Peyer's patch (tissue), 4 donors: ENCODE measurements around the gene DLK1.

Experiments used
- CTCF ChIP-seq, 6 experiments: fragments of 450-650 bp in 4 of 6; fragments of 200-600 bp in 2 of 6; sonication (generic) in 1 of 6; IDR thresholded peaks; one replicate each; pipeline ENCODE4 v1.5.1; 2017 to 2019; ENCODE audit warnings: antibody characterized with exemption in 6 of 6, mild to moderate bottlenecking in 3 of 6, moderate library complexity in 1 of 6
- POLR2A ChIP-seq, 2 donors: fragments of 450-650 bp; IDR thresholded peaks; one replicate each; pipeline ENCODE4 v1.5.1; 2017; ENCODE audit warnings: antibody characterized with exemption in 2 of 2, mild to moderate bottlenecking in 2 of 2, moderate library complexity in 2 of 2

DNA sequence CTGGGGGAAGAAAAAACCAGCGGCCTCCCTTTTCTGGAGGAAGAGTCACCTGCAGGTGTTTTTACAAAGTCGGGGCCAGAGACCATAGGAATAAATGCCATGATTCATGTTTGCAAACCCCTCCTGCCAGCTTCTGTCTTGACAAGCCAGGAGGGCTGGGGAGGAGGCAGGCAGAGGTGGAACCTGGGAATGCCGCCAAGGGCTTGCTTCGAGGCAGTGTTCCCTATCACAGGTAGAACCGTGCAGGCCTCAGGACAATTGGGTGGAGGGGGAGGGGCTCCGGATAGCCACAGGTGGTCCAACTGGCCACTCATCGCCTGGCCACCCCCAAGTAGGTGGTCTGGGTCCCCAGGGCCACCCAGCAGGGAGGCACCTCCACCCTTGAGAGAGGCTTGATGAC lies 14.2 kb upstream of the DLK1 start:
- TF ChIP-seq CTCF (IDR thresholded peaks at IDR 0.05) (no peak), POLR2A (IDR thresholded peaks at IDR 0.05) (no peak)
